Daoy (cell line): ENCODE results near the gene LRIG1. TPM values are rescaled to one million over a fixed set of nuclear protein-coding genes. Genes with fewer than 3 reads are reported as not detected.

ENCODE experiments used
- DNase-seq: peaks from one replicate; pipeline ENCODE4 v3.0.0-alpha.2; 2015; ENCODE audit warnings: low read depth
- total RNA-seq: library from RNA; depleted of rRNA; stranded (reverse); fragments of >200 nt; shearing (Covaris generic); gene quantifications from 2 replicates; pipeline ENCODE4 v1.2.3, GENCODE V29; 2014; rRNA removed

Gene LRIG1
- total RNA-seq: 23.3 and 23.8 TPM in 2 replicates

GRCh38 chr3:66500576-66501482 is at the start of gene LRIG1:
Gene LRIG1 (minus strand): TSS chr3:66501022. CDS start chr3:66500407, 615 bp downstream.
- DNase-seq: peak; percentile 98

DNA sequence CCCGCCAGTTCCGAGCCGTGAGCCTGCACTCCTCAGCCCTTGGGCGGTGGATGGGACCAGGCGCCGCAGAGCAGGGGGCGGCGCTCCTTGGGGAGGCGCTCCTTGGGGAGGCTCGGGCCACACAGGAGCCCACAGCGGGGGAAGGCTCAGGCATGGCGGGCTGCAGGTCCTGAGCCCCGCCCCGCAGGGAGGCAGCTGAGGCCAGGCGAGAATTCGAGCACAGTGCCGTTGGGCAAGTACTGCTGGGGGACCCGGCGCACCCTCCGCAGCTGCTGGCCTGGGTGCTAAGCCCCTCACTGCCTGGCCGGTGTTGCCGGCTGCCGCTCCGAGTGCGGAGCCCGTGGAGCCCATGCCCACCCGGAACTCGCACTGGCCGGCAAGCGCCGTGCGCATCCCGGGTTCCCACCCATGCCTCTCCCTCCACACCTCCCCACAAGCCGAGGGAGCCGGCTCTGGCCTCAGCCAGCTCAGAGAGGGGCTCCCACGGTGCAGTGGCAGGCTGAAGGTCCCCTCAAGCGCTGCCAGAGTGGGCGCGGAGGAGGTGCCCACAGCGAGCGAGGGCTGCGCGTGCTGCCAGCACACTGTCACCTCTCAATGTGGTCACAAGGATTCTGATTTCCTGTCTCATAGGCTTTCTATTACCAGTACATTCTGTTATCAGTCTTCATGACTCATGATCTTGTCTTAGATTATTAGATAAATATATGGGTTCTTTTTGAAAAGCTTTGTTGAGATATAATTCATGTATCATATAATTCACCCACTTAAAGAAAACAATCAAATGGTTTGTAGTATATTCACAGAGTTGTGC is 44.0 kb upstream of the LRIG1 start:
- DNase-seq: no peak

- no peak for DNase-seq
These were observed 41.3 kb upstream of the LRIG1 start for GRCh38 chr3:66542153-66542552.

GRCh38 chr3:66539466-66539989 is 38.7 kb upstream of the LRIG1 start:
- no peak for DNase-seq

- no peak for DNase-seq
These were observed 37.6 kb upstream of the LRIG1 start for GRCh38 chr3:66538390-66538789.

GRCh38 chr3:66537735-66538134 is 36.9 kb upstream of the LRIG1 start:
- DNase-seq: no peak

- DNase-seq: no peak
These were observed 36.0 kb upstream of the LRIG1 start for GRCh38 chr3:66536791-66537190.

- DNase-seq: no peak
These were observed 33.6 kb upstream of the LRIG1 start for GRCh38 chr3:66534304-66534845.

GRCh38 chr3:66532613-66533012 is 31.8 kb upstream of the LRIG1 start:
- no peak for DNase-seq

- no peak for DNase-seq
These were observed 31.4 kb upstream of the LRIG1 start for GRCh38 chr3:66532160-66532587.

DNA sequence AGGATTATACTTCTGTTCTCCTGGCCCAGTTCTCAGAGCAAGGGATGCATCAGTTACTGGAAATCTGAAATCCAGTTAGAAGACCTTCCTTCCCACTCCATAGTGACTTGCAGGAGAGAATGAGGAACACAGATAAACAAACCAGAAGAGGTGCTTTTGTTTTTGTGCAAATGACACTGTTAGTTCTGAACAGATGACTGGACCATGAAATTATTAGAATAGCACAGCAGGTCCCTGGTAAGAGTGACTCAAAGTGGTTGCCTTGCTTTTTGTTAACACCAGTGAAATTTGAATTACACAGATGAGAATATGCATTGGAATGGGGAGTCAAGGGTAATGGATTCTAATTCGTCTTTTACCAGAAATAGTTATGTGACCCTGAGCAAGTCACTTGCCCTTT is 30.4 kb upstream of the LRIG1 start:
- no peak for DNase-seq

DNA sequence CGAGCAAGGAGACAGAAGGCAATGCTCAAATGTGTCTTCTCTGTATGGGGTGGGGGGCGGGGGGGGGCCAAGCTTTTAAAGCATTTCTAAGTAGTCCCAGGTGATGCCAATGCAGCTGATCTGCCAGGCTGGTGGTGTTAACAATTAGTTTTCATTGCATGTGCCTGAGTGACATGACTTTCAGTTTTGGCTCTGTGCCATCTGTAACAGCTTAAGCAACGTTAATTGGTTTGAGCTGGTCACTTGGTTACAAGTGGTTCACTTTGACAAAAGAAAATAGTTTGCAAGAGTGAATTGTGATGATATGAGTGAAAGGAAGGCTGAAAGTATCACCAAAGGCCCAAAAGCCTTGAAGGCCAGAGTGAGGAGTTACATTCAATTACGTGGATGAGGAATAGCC is 26.4 kb upstream of the LRIG1 start:
- DNase-seq: no peak

- DNase-seq: no peak
These were observed 24.9 kb upstream of the LRIG1 start for GRCh38 chr3:66525771-66526170.

- DNase-seq: no peak
These were observed 19.9 kb upstream of the LRIG1 start for GRCh38 chr3:66520724-66521123.

GRCh38 chr3:66518644-66519043 is 17.8 kb upstream of the LRIG1 start:
- DNase-seq: no peak

- DNase-seq: no peak
These were observed 17.3 kb upstream of the LRIG1 start for GRCh38 chr3:66518126-66518525.

DNA sequence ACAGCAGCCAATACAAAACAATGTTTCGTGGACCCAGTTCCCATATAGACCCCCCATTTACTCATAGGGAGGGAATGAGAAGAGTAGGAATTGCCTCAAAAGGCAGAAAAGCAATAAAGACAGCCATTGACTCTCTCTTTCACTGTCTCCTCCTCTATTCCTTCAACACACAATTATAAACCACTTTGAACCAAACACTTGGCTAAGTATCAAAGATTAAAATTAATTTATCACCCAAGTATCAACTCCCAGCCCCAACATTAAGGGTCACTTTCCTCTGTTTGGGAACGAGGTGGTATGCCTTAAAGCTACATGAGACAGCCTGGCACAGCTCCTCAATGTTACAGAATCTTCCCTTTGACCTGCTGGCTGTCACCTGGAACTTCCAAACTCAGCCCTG is 16.4 kb upstream of the LRIG1 start:
- DNase-seq: no peak

DNA sequence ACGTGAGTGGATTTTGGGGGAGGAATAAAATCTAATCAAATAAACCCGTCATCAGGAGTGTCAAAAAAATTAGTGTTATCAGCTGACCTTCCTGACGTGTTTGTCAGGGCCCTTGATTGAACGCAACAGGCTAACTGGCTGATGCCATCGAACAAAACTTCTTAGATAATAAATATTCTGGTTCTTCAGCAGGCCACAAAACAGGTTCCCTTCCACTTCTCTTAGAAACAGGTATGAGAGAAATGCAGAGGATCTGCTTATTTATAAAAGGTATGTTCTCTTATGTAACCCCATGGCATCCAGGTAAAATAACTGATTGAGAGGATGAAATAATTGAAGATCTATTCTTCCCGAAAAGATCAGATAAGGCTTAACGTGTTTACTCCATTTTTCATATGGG is 7.6 kb upstream of the LRIG1 start:
- DNase-seq: no peak

- no peak for DNase-seq
These were observed 6.8 kb upstream of the LRIG1 start for GRCh38 chr3:66507423-66508260.

DNA sequence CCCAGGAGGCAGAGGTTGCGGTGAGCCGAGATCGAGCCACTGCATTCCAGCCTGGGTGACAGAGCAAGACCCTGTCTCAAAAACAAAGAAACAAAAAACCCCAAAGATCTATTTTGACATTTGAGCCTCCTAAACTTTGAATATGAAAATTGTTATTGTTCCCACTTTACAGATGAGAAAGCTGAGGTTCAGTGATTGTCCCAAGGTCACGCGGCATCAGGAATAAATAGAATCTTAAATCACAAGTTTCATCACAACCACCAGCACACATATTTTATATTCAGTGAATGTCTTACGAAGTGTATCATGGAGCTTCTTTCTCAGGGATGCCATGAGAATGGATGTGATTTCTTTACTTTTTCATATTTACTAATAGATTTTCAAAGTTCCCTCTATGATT is 5.3 kb upstream of the LRIG1 start:
- no peak for DNase-seq
